K562 (cell line): ENCODE measurements around the gene AAGAB. TPM values are rescaled to one million over a fixed set of nuclear protein-coding genes. Genes with fewer than 3 reads are reported as not detected.
A peak's percentile ranks its signal among the peaks of the same experiment; 100 is the strongest.
"Not testable (repeated sequence)": the region's sequence is repeated elsewhere in the genome, so short reads cannot be mapped to it uniquely, and the experiment has no call there.

ENCODE experiments used
- ATAC-seq: fragments of 200-7000 bp; cut with Tn5 transposase; 3 replicates; pipeline ENCODE4 v1.9.1; 2020; ENCODE audit warnings: moderate library complexity
- BruUV-seq: library from RNA; stranded (reverse); fragments of 400-500 nt; replicated peaks from 2 replicates; lab custom pipeline; 2021; lab: Mats Ljungman, UMichigan
- CTCF ChIA-PET: fragments of 300-600 bp; formaldehyde crosslinking; extraction: SDS; loops from one replicate; lab custom pipeline; 2021; ENCODE audit warnings: low intra/inter-chr PET ratio; lab: Yijun Ruan, JAX
- POLR2A ChIA-PET: fragments of 300-600, 350-650 bp; sonication (Branson Sonifier 250); formaldehyde crosslinking; extraction: SDS; loops from one replicate; lab custom pipeline; 2021; ENCODE audit warnings: antibody characterized with exemption, inconsistent platforms; lab: Yijun Ruan, JAX
- DNase-seq, 4 experiments: peaks; one replicate each; pipeline versions ENCODE4 v3.0.0 to v3.0.0-alpha.2; 2011 to 2018; ENCODE audit warnings: low spot score in 3 of 4, mixed read lengths in 3 of 4; ENCODE audit errors: extremely low read depth in 1 of 4
- FAIRE-seq: peaks from 2 replicates; lab custom pipeline; 2011; peaks lifted over from hg19 to GRCh38; lab: Jason Lieb, UNC
- H2AFZ ChIP-seq: 2 replicates; pipeline ENCODE4 v1.6.0; 2011; ENCODE audit warnings: low read depth, low read length, control low read depth, inconsistent platforms
- H3K27ac ChIP-seq: fragments of 200-600 bp; 3 replicates; pipeline ENCODE4 v1.8.0; 2011; ENCODE audit warnings: low read depth, mild to moderate bottlenecking, control low read depth, inconsistent platforms, low read length, moderate library complexity, mixed read lengths; ENCODE audit errors: extremely low read depth
- H3K27me3 ChIP-seq, 2 experiments: fragments of 300-600 bp in 1 of 2; 2 replicates in 1 of 2; 3 replicates in 1 of 2; pipeline versions ENCODE4 v1.6.0 to v1.8.0; 2011; ENCODE audit warnings: inconsistent platforms in 2 of 2, low read length in 2 of 2, mild to moderate bottlenecking in 1 of 2, mixed read lengths in 1 of 2, moderate library complexity in 1 of 2; ENCODE audit not compliant: control insufficient read depth in 2 of 2, insufficient read depth in 2 of 2
- H3K36me3 ChIP-seq: fragments of 300-600 bp; 3 replicates; pipeline ENCODE4 v1.8.0; 2011; ENCODE audit warnings: mild to moderate bottlenecking, low read length, inconsistent platforms; ENCODE audit not compliant: control insufficient read depth, insufficient read depth
- H3K4me1 ChIP-seq, 2 experiments: fragments of 200-600 bp in 1 of 2; replicated peaks in 1 of 2; 2 replicates in 1 of 2; 3 replicates in 1 of 2; pipeline versions ENCODE4 v1.5.1 to v1.8.0; 2011; ENCODE audit warnings: inconsistent platforms in 2 of 2, low read length in 2 of 2, mild to moderate bottlenecking in 1 of 2, mixed read lengths in 1 of 2, moderate library complexity in 1 of 2; ENCODE audit not compliant: control insufficient read depth in 2 of 2, insufficient read depth in 2 of 2
- H3K4me2 ChIP-seq: 2 replicates; pipeline ENCODE4 v1.6.1; 2011; ENCODE audit warnings: low read length, control low read depth, inconsistent platforms, mixed read lengths; ENCODE audit not compliant: insufficient read depth
- H3K4me3 ChIP-seq: fragments of 200-600 bp; sonication (generic), shearing (Covaris generic); 2 replicates; pipeline ENCODE4 v1.5.1; 2016; ENCODE audit warnings: control low read depth, inconsistent platforms
- H3K79me2 ChIP-seq: fragments of 200-600 bp; 3 replicates; pipeline ENCODE4 v1.8.0; 2011; ENCODE audit warnings: low read length, inconsistent platforms; ENCODE audit not compliant: control insufficient read depth, insufficient read depth
- H3K9ac ChIP-seq, 2 experiments: 2 replicates each; pipeline versions ENCODE4 v1.6.0 to v1.6.1; 2011; ENCODE audit warnings: low read depth in 2 of 2, low read length in 2 of 2, control low read depth in 1 of 2, inconsistent platforms in 1 of 2, mild to moderate bottlenecking in 1 of 2, mixed read lengths in 1 of 2; ENCODE audit not compliant: insufficient read depth in 1 of 2
- H3K9me1 ChIP-seq: one replicate; pipeline ENCODE4 v1.6.0; 2011; ENCODE audit warnings: inconsistent platforms, mild to moderate bottlenecking, low read length, moderate library complexity; ENCODE audit not compliant: control insufficient read depth, insufficient read depth
- H3K9me3 ChIP-seq: replicated peaks from 2 replicates; pipeline ENCODE4 v1.5.1; 2011; ENCODE audit warnings: low read depth, low read length, inconsistent platforms; ENCODE audit not compliant: control insufficient read depth, insufficient read depth
- H4K20me1 ChIP-seq: replicated peaks from 2 replicates; pipeline ENCODE4 v1.6.1; 2011; ENCODE audit warnings: low read length, inconsistent platforms, mixed read lengths; ENCODE audit not compliant: control insufficient read depth, insufficient read depth
- ASH1L ChIP-seq: fragments of 450-650 bp; IDR thresholded peaks from 2 replicates; pipeline ENCODE4 v1.6.1; 2018; ENCODE audit warnings: borderline replicate concordance, mild to moderate bottlenecking, low read depth; ENCODE audit not compliant: partially characterized antibody
- C11orf30 ChIP-seq: fragments of 450-650 bp; IDR thresholded peaks from 2 replicates; pipeline ENCODE4 v1.6.1; 2016; ENCODE audit warnings: low read depth, mild to moderate bottlenecking
- EP400 ChIP-seq: fragments of 450-650 bp; IDR thresholded peaks from 2 replicates; pipeline ENCODE4 v1.6.1; 2017; ENCODE audit warnings: antibody characterized with exemption, mild to moderate bottlenecking, moderate library complexity
- FOS ChIP-seq: IDR thresholded peaks from 3 replicates; pipeline ENCODE4 v1.6.1; 2011; ENCODE audit not compliant: insufficient read length; ENCODE audit errors: extremely low read depth
- FOXM1 ChIP-seq, 2 experiments: fragments of 450-650 bp in 1 of 2; sonication (generic) in 1 of 2; formaldehyde crosslinking in 1 of 2; IDR thresholded peaks; 2 replicates each; pipeline versions ENCODE4 v1.6.1 to v1.9.0; 2017 to 2022; ENCODE audit warnings: low read depth in 2 of 2, mild to moderate bottlenecking in 2 of 2, missing genetic modification reagents in 1 of 2, moderate library complexity in 1 of 2
- KDM1A ChIP-seq, 2 experiments: fragments of 450-650 bp; IDR thresholded peaks; 2 replicates each; pipeline ENCODE4 v1.6.1; 2016; ENCODE audit warnings: mild to moderate bottlenecking in 2 of 2
- NFYB ChIP-seq: IDR thresholded peaks from 2 replicates; pipeline ENCODE4 v1.6.1; 2011; ENCODE audit warnings: mild to moderate bottlenecking, moderate library complexity; ENCODE audit not compliant: insufficient read length; ENCODE audit errors: extremely low read depth
- RBM25 ChIP-seq: fragments of 200-400 bp; formaldehyde crosslinking; IDR thresholded peaks from 2 replicates; pipeline ENCODE4 v1.6.1; 2018; ENCODE audit warnings: low read length, low read depth, moderate library complexity; ENCODE audit not compliant: severe bottlenecking
- WGBS: fragments of 100-300 bp; shearing (Covaris generic); methylation state at CpG from one replicate; pipeline ENCODE4 v1.1.6; 2016; ENCODE audit warnings: low coverage, mixed read lengths; ENCODE audit not compliant: insufficient coverage; ENCODE audit errors: missing lambda C conversion rate; 5-methylcytosine and 5-hydroxymethylcytosine counted together
- in situ Hi-C: fragments of 300-500 bp; cut with MboI; formaldehyde crosslinking; loops from 4 replicates; pipeline ENCODE4 v1.15.0; 2018; ENCODE audit warnings: inconsistent platforms, mixed read lengths
- intact Hi-C: fragments of 100-400 bp; cut with micrococcal nuclease; formaldehyde crosslinking; loops from 2 replicates; pipeline ENCODE4 v1.14.2; 2022
- polyA plus RNA-seq, 8 experiments: library from polyadenylated mRNA; depleted of rRNA in 4 of 8; stranded (reverse) in 5 of 8; unstranded in 3 of 8; fragments of >200 nt; fragmentation: Nextera tagmentation in 2 of 8; fragmentation: Illumina TruSeq in 1 of 8; extraction: Ambion mirVana in 2 of 8; extraction: Trizol in 1 of 8; gene quantifications; 2 replicates each; pipeline versions ENCODE4 v1.2.1 to v1.2.3, GENCODE V29; 2011 to 2014; ENCODE audit warnings: inconsistent platforms in 1 of 8, missing spikeins in 1 of 8
- total RNA-seq, 7 experiments: library from RNA; depleted of rRNA in 6 of 7; stranded (reverse); fragments of >200 nt in 6 of 7; fragmentation: Illumina TruSeq in 2 of 7; extraction: Trizol in 2 of 7; gene quantifications; 2 replicates each; pipeline versions ENCODE4 v1.2.1 to v1.2.3, GENCODE V29; 2011 to 2021; ENCODE audit warnings: low replicate concordance in 1 of 7
- TF ChIP-seq, protein P1 (sequence below): fragments of 450-650 bp; IDR thresholded peaks from 2 replicates; pipeline ENCODE4 v1.6.1; 2016; ENCODE audit warnings: mild to moderate bottlenecking
- TF ChIP-seq, protein P2 (sequence below), 2 experiments: fragments of 450-650 bp in 1 of 2; sonication (generic) in 1 of 2; formaldehyde crosslinking in 1 of 2; IDR thresholded peaks; 2 replicates each; pipeline versions ENCODE4 v1.7.1 to v1.9.0; 2016 to 2022; ENCODE audit warnings: inconsistent platforms in 1 of 2, mild to moderate bottlenecking in 1 of 2, missing genetic modification reagents in 1 of 2

AAGAB gene
- total and polyA plus RNA-seq, 9 of the 15 experiments (the other 6 are each of a cell fraction or from before 2014, with no cell fraction given) = 17.8 to 109 (median 58.3) TPM

DNA sequence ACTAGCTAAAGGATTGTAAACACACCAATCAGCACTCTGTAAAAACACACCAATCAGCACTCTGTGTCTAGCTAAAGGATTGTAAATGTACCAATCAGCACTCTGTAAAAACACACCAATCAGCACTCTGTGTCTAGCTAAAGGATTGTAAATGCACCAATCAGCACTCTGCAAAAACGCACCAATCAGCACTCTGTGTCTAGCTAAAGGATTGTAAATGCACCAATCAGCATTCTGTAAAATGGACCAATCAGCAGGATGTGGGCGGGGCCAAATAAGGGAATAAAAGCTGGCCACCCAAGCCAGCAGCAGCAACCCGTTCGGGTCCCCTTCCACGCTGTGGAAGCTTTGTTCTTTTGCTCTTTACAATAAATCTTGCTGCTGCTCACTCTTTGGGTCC is 7.9 kb downstream of the AAGAB start:
- in situ Hi-C loops; POLR2A ChIA-PET; TF ChIP-seq FOXM1 (CRISPR knock-in tag; IDR thresholded peaks at IDR 0.05; ENCODE audit: low read depth): not testable (repeated sequence)
- TF ChIP-seq, protein P1, sequence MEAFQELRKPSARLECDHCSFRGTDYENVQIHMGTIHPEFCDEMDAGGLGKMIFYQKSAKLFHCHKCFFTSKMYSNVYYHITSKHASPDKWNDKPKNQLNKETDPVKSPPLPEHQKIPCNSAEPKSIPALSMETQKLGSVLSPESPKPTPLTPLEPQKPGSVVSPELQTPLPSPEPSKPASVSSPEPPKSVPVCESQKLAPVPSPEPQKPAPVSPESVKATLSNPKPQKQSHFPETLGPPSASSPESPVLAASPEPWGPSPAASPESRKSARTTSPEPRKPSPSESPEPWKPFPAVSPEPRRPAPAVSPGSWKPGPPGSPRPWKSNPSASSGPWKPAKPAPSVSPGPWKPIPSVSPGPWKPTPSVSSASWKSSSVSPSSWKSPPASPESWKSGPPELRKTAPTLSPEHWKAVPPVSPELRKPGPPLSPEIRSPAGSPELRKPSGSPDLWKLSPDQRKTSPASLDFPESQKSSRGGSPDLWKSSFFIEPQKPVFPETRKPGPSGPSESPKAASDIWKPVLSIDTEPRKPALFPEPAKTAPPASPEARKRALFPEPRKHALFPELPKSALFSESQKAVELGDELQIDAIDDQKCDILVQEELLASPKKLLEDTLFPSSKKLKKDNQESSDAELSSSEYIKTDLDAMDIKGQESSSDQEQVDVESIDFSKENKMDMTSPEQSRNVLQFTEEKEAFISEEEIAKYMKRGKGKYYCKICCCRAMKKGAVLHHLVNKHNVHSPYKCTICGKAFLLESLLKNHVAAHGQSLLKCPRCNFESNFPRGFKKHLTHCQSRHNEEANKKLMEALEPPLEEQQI = peak; percentile 96
- TF ChIP-seq NFYB (peak; percentile 76), RBM25 (peak; percentile 73), EP400 (peak; percentile 15; the same call in 1 of the 2 replicates), FOS (peak; percentile 5), KDM1A (IDR thresholded peaks at IDR 0.05) (0 out of 4 replicates have a peak, but pooled peaks of 1 of the 2 experiments have one; percentile 9), FOXM1 (IDR thresholded peaks at IDR 0.05; ENCODE audit: low read depth) (peak; percentile 42; the same call in 1 of the 2 replicates), ASH1L (peak; percentile 92), C11orf30 (peak; percentile 77)
- TF ChIP-seq, protein P2, sequence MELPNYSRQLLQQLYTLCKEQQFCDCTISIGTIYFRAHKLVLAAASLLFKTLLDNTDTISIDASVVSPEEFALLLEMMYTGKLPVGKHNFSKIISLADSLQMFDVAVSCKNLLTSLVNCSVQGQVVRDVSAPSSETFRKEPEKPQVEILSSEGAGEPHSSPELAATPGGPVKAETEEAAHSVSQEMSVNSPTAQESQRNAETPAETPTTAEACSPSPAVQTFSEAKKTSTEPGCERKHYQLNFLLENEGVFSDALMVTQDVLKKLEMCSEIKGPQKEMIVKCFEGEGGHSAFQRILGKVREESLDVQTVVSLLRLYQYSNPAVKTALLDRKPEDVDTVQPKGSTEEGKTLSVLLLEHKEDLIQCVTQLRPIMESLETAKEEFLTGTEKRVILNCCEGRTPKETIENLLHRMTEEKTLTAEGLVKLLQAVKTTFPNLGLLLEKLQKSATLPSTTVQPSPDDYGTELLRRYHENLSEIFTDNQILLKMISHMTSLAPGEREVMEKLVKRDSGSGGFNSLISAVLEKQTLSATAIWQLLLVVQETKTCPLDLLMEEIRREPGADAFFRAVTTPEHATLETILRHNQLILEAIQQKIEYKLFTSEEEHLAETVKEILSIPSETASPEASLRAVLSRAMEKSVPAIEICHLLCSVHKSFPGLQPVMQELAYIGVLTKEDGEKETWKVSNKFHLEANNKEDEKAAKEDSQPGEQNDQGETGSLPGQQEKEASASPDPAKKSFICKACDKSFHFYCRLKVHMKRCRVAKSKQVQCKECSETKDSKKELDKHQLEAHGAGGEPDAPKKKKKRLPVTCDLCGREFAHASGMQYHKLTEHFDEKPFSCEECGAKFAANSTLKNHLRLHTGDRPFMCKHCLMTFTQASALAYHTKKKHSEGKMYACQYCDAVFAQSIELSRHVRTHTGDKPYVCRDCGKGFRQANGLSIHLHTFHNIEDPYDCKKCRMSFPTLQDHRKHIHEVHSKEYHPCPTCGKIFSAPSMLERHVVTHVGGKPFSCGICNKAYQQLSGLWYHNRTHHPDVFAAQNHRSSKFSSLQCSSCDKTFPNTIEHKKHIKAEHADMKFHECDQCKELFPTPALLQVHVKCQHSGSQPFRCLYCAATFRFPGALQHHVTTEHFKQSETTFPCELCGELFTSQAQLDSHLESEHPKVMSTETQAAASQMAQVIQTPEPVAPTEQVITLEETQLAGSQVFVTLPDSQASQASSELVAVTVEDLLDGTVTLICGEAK (IDR thresholded peaks at IDR 0.05) = 0 out of 2 replicates have a peak, but pooled peaks have one; percentile 26
- TF ChIP-seq, protein P2 (CRISPR knock-in tag; IDR thresholded peaks at IDR 0.05) = not testable (repeated sequence)

More for the DNA sequence above, 7.9 kb downstream of the AAGAB start:
- H3K9me1 ChIP-seq, DNase-seq, H3K27me3 ChIP-seq, ATAC-seq, CTCF ChIA-PET, H4K20me1 ChIP-seq, H3K27ac ChIP-seq, H3K4me3 ChIP-seq, H3K4me1 ChIP-seq, H3K9ac ChIP-seq, intact Hi-C loops, H3K9me3 ChIP-seq, H3K4me2 ChIP-seq, BruUV-seq, FAIRE-seq, H2AFZ ChIP-seq: not testable (repeated sequence)
- Histone ChIP-seq H3K36me3 (peaks cover 46% of the 10 kb centered on the region), H3K79me2 (peaks cover 89% of the 10 kb centered on the region)
- WGBS = 90% methylated on average over 5 of the region's 5 CpGs
